ENCODE results near the gene RHD. TPM values are rescaled to one million over a fixed set of nuclear protein-coding genes. Genes with fewer than 3 reads are reported as not detected.
"Not testable (repeated sequence)": the region's sequence is repeated elsewhere in the genome, so short reads cannot be mapped to it uniquely, and the experiment has no call there.

The RHD gene
- under 0.01 TPM for total RNA-seq

GRCh38 chr1:25272238-25272637 lies at the start of gene RHD:
TSS of gene RHD (plus strand) at chr1:25272509. CDS start at chr1:25272548, 39 bp downstream.
- not testable (repeated sequence) for DNase-seq (ENCODE audit: low read depth in 2 of 3, low spot score in 2 of 3)

- no peak for DNase-seq (ENCODE audit: low read depth in 2 of 3, low spot score in 2 of 3)
These were observed 49.7 kb upstream of the RHD start for GRCh38 chr1:25222606-25223005.

GRCh38 chr1:25223471-25223870 lies 48.8 kb upstream of the RHD start:
- DNase-seq (ENCODE audit: low read depth in 2 of 3, low spot score in 2 of 3): no peak

GRCh38 chr1:25232027-25232865 lies 40.1 kb upstream of the RHD start, which contains the start of gene SYF2:
TSS of gene SYF2 (minus strand) at chr1:25232502. CDS start at chr1:25232467, 35 bp downstream.
- peak; percentile 74 to 97 (median 94) for DNase-seq (ENCODE audit: low read depth in 2 of 3, low spot score in 2 of 3)

GRCh38 chr1:25232866-25233784 lies 39.2 kb upstream of the RHD start:
- DNase-seq (ENCODE audit: low read depth in 2 of 3, low spot score in 2 of 3): peak; percentile 26 to 87 (median 86)

- DNase-seq (ENCODE audit: low read depth in 2 of 3, low spot score in 2 of 3): not testable (repeated sequence)
These were observed 36.9 kb upstream of the RHD start for GRCh38 chr1:25235411-25235810.

GRCh38 chr1:25236261-25236660 lies 36.0 kb upstream of the RHD start:
- DNase-seq (ENCODE audit: low read depth in 2 of 3, low spot score in 2 of 3): not testable (repeated sequence)

- DNase-seq (ENCODE audit: low read depth in 2 of 3, low spot score in 2 of 3): no peak
These were observed 34.3 kb upstream of the RHD start for GRCh38 chr1:25238046-25238445.

- DNase-seq (ENCODE audit: low read depth in 2 of 3, low spot score in 2 of 3): peak; percentile 67 to 92 (median 89)
These were observed 32.4 kb upstream of the RHD start for GRCh38 chr1:25239681-25240541.

- no peak for DNase-seq (ENCODE audit: low read depth in 2 of 3, low spot score in 2 of 3)
These were observed 28.4 kb upstream of the RHD start for GRCh38 chr1:25243907-25244306.

- no peak for DNase-seq (ENCODE audit: low read depth in 2 of 3, low spot score in 2 of 3)
These were observed 26.9 kb upstream of the RHD start for GRCh38 chr1:25245393-25245792.

GRCh38 chr1:25245809-25246599 lies 26.3 kb upstream of the RHD start:
- DNase-seq (ENCODE audit: low read depth in 2 of 3, low spot score in 2 of 3): no peak

- no peak for DNase-seq (ENCODE audit: low read depth in 2 of 3, low spot score in 2 of 3)
These were observed 25.7 kb upstream of the RHD start for GRCh38 chr1:25246600-25247023.

GRCh38 chr1:25247024-25247828 lies 25.1 kb upstream of the RHD start, which contains the start of gene RSRP1:
TSS of gene RSRP1 (minus strand) at chr1:25247454. CDS start at chr1:25246963, 491 bp downstream.
- peak; percentile 99 to 100 (median 99) for DNase-seq (ENCODE audit: low read depth in 2 of 3, low spot score in 2 of 3)

- DNase-seq (ENCODE audit: low read depth in 2 of 3, low spot score in 2 of 3): no peak
These were observed 24.2 kb upstream of the RHD start for GRCh38 chr1:25247829-25248754.

GRCh38 chr1:25253911-25254310 lies 18.4 kb upstream of the RHD start:
- no peak for DNase-seq (ENCODE audit: low read depth in 2 of 3, low spot score in 2 of 3)
